Bronchial epithelial cell (primary cell): Measurements from ENCODE around the gene PPP2R2C. TPM values are rescaled to one million over a fixed set of nuclear protein-coding genes. Genes with fewer than 3 reads are reported as not detected.

ENCODE experiments used
- DNase-seq: peaks from one replicate; pipeline ENCODE4 v3.0.0-alpha.2; 2010; ENCODE audit warnings: low read depth
- FAIRE-seq: peaks from 2 replicates; lab custom pipeline; 2011; peaks lifted over from hg19 to GRCh38; lab: Jason Lieb, UNC
- H3K27me3 ChIP-seq: 2 replicates; pipeline ENCODE4 v1.5.1; 2011; ENCODE audit warnings: low read length; ENCODE audit not compliant: control insufficient read depth, insufficient read depth
- H3K36me3 ChIP-seq: 2 replicates; pipeline ENCODE4 v1.5.1; 2011; ENCODE audit warnings: low read length; ENCODE audit not compliant: control insufficient read depth, insufficient read depth
- H3K4me3 ChIP-seq: 2 replicates; pipeline ENCODE4 v1.5.1; 2011; ENCODE audit warnings: mild to moderate bottlenecking, low read depth, low read length, control low read depth
- CTCF ChIP-seq: IDR thresholded peaks from 2 replicates; pipeline ENCODE4 v1.5.1; 2011; ENCODE audit warnings: mild to moderate bottlenecking, moderate library complexity, low read length, control low read depth, inconsistent platforms; ENCODE audit not compliant: insufficient read depth, severe bottlenecking
- total RNA-seq: library from RNA; depleted of rRNA; stranded (reverse); fragments of >200 nt; gene quantifications from 2 replicates; pipeline ENCODE4 v1.2.1, GENCODE V29; 2014

Gene PPP2R2C
- total RNA-seq, 1 donor from 2014 or later: 1.1 TPM

- FAIRE-seq (no peak), DNase-seq (no peak)
- Histone ChIP-seq H3K27me3 (no peaks in the 10 kb centered on the region), H3K36me3 (no peaks in the 10 kb centered on the region), H3K4me3 (no peak overlapping the region)
- TF ChIP-seq CTCF: no peak
Measured at GRCh38 chr4:6346373-6347110, 125.9 kb downstream of the PPP2R2C start.

- TF ChIP-seq CTCF: no peak
- no peaks in the 10 kb centered on the region for H3K36me3 ChIP-seq
- H3K27me3 ChIP-seq: no peaks in the 10 kb centered on the region
- DNase-seq: no peak
- no peak for FAIRE-seq
- no peak overlapping the region for H3K4me3 ChIP-seq
Measured at GRCh38 chr4:6345866-6346265, 126.5 kb downstream of the PPP2R2C start.

GRCh38 chr4:6345096-6345830, 127.2 kb downstream of the PPP2R2C start:
- H3K36me3 ChIP-seq: no peaks in the 10 kb centered on the region
- no peak for FAIRE-seq
- DNase-seq: no peak
- H3K27me3 ChIP-seq: no peaks in the 10 kb centered on the region
- H3K4me3 ChIP-seq: no peak overlapping the region
- no peak for TF ChIP-seq CTCF

- FAIRE-seq: peak; percentile 99
- H3K36me3 ChIP-seq: no peaks in the 10 kb centered on the region
- H3K27me3 ChIP-seq: no peaks in the 10 kb centered on the region
- peak; percentile 59 for TF ChIP-seq CTCF
- no peak overlapping the region for H3K4me3 ChIP-seq
- peak; percentile 93 for DNase-seq
Measured at GRCh38 chr4:6343939-6344408, 128.4 kb downstream of the PPP2R2C start.

- Histone ChIP-seq H3K4me3 (no peak overlapping the region), H3K27me3 (peaks cover 5% of the 10 kb centered on the region), H3K36me3 (no peaks in the 10 kb centered on the region)
- no peak for TF ChIP-seq CTCF
- DNase-seq: peak; percentile 7
- no peak for FAIRE-seq
Measured at GRCh38 chr4:6342530-6343293, 129.7 kb downstream of the PPP2R2C start.
